Left renal cortex interstitium (tissue), 4 donors: Measurements from ENCODE around the gene GBX2. TPM values are rescaled to one million over a fixed set of nuclear protein-coding genes. Genes with fewer than 3 reads are reported as not detected.
"Not testable (repeated sequence)": the region's sequence is repeated elsewhere in the genome, so short reads cannot be mapped to it uniquely, and the experiment has no call there.

Experiments used
- DNase-seq, 4 donors: peaks; one replicate each; pipeline ENCODE4 v3.0.0-alpha.2; 2013; ENCODE audit warnings: low read depth in 4 of 4, low spot score in 2 of 4, missing footprints in 1 of 4
- polyA plus RNA-seq, 4 donors: library from polyadenylated mRNA; unstranded; fragments of 120-200 nt; gene quantifications; one replicate each; pipeline ENCODE4 v1.2.1, GENCODE V29; 2013; ENCODE audit not compliant: insufficient read length in 4 of 4

GBX2 gene
- polyA plus RNA-seq, 4 donors = 0.51 to 0.91 (median 0.82) TPM

DNA sequence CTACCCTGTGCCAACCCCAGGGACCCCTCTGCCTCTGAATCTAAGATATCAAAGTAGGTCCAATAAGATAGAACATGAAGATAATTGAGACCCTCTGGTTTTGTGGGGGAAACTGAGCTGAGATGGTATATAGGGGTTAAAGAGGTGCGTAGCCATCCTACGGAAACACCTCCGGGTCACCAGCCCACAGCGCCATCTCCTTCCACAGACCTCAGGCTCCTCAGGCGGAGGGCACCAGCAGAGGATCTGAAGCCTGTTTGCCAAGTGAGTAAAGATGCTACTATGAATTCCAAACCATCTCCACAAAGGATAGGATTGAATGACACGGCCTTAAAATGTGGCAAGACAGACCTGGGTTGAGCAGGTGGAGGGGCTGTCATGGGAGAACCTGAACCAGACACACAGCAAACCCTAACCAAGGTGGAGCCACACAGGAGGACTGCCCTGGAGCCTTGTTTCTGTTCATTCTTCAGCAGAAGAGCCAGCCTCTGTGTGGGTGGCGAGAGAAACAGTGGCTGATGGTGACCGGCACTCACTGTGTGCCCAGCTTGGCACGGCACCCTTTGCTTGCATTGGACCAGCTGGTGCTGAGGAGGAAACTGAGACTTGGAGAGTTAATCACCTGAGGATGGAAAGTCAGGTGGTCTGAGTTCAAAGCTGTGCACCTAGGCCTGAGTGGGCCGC, 10.2 kb downstream of the GBX2 start:
- DNase-seq = no peak

DNA sequence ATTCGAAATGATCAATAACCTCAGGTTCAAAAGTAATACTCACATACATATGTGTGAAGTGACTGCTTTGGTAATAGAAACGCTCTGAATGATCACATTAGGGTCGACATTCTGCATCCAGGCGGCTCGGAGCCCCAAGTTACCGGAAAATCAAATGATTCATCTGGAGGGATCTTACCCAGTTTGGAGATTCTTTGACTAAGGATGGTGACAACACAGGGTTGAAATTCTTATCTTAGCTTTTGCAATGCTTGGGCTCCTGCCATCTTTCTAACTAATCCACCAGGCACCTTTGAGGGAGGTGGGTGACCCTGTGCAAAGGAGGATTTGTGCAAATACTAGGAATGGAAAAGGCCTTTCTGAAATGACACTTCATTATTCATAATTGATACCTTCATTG, 10.8 kb downstream of the GBX2 start:
- DNase-seq = no peak

- no peak for DNase-seq
Measured at GRCh38 chr2:236156860-236157194, 11.4 kb downstream of the GBX2 start.

DNA sequence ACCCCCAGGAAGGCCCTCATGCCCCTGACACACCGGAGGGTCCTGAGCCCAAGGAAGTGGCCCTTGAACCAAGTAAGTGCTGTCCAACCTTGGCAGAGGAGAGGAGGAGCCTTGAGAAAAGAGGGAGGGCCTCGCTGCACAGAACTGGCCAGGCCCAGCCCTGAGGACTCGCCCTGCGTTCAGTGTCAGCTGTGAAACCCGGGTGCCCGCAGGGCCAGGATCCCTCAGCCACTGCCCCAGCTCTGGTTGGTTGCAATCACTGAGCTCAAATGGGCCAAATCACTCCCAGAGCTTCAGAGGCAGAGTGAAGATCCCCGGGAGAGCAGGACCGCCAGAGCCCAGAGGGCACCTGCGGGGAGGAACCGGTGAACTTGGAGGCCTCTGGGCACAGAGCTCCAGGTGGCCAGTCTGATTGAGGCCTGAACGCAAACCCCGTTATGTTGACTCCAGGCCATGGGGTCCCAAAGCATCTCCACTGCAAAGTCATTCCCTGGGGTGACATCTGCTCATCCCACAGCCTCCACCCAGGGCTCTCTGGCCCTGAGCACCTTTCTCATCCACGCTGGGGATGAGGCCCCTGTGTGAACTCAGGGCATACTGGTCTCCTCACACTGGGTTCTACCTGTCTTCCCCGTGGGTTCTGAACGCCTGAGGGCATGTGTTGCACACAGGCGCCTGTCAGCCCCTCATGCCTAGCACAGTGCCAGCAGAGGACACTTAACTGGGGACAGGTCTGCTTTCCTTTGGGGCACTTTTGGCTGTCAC, 11.9 kb downstream of the GBX2 start:
- DNase-seq = no peak

DNA sequence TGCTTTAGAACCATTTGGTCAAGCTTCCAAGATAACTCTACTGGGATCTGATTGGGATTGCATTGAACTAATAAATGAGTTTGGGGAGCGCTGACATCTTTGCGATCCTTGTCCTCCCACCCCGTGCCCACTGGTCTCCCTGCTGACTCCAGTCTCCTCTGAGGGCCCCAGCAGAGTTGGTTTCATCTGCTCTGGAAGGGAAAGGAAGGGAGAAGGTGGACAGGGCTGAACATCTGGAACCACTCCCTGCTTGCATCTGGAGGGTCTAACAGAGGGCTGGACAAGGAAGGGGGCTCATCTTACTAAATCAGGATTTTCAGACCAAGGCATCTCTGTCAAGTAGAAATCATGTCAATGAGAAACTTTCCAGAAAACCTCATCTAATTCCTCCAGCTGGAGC, 12.8 kb downstream of the GBX2 start:
- no peak for DNase-seq

DNA sequence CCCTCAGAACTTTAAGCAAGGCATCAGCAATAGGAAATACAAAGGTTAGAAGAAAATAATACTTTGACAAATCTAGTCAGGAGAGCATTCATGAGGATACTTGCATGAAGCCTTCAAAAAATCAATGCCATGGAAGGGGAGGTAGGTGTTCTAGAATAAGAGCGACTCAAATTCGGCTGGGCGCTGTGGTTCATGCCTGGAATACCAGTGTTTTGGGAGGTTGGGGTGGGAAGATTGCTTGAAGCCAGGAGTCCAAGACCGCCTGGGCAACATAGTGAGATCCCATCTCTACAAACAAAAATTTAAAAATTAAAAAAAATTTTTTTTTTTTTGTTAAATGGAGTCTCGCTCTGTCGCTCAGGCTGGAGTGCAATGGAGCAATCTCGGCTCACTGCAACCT, 21.8 kb downstream of the GBX2 start:
- DNase-seq = no peak

GRCh38 chr2:236143811-236144210, 24.4 kb downstream of the GBX2 start:
- DNase-seq = no peak

DNA sequence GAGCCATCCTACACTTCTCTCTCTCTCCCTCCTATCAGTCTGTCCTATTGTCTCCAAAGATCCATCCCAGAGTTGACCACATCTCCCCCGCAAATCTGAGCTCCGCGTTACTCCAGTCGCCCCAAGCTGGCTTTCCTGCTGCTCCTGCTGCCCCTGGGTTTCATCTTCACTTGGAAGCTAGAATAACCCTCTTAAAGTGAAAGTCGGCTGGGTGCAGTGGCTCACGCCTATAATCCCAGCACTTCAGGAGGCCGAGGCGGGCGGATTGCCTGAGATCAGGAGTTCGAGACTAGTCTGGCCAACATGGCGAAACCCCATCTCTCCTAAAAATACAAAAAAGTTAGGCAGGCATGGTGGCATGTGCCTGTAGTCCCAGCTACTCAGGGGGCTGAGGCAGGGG, 26.6 kb downstream of the GBX2 start:
- not testable (repeated sequence) for DNase-seq

- no peak for DNase-seq
Measured at GRCh38 chr2:236137066-236137465, 31.1 kb downstream of the GBX2 start.

DNA sequence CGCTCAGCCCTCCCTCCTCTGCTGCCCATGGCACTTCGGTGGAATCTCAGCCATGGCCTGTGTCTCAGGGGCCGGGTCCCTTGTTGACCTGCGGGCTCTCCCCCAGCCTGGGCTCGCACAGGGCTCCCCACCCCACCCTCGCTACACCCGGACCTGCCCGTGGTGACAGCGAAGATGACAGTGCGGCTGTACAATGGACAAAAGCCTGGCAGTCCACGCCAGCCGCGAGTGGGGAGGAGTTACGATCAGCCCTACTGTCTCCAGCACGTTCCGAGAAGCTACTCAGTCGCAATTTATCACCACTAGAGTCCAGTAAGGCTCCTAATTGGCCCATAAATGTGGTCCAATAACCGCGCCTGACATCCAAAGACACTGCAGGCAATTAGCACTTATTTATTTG, 31.6 kb downstream of the GBX2 start:
- no peak for DNase-seq

GRCh38 chr2:236133410-236134012, 34.7 kb downstream of the GBX2 start:
- DNase-seq = no peak

GRCh38 chr2:236131073-236131692, 37.0 kb downstream of the GBX2 start:
- DNase-seq = no peak

GRCh38 chr2:236130349-236130998, 37.7 kb downstream of the GBX2 start:
- no peak for DNase-seq

GRCh38 chr2:236129935-236130334, 38.3 kb downstream of the GBX2 start:
- DNase-seq = no peak

DNA sequence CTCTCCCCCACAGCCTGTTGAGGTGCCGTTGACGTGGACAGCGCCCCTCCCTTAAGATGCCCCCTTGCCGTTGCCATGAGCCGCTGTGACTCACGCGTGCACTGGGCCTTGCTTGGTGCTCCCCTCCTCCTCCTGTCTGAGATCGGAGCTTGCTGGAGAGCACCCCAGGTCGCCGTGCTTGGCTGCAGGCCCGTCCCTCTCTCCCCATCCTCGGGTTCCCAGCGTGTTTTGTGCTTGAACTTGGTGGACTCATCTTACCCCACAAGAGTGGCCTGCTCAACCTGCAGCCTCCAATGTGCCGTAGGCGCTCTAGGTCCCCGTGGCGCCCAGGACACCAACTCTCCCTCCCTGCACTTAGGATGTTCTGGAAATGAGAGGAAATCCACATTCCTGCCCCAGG, 39.9 kb downstream of the GBX2 start:
- no peak for DNase-seq

DNA sequence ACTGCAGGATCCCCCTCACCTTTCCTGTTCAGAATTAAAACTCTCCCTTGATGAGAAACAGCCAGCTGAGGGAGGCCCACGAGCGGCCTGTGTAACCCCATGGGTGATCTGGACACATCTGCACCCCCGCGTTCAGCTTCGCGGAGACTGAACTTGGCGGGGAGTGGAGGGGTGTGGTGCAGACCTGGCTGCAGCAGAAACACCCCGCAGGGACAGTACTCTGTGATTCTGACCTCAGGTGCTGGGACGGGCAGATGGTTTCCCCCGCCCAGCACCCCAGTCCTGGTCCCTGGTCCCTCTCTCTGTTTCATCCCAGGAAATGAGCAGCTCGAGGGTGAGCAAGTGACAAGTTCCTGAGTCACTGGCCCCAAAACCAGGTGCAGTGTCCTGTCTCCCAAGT, 41.2 kb downstream of the GBX2 start:
- DNase-seq = no peak

GRCh38 chr2:236125541-236125940, 42.6 kb downstream of the GBX2 start:
- DNase-seq = no peak

DNA sequence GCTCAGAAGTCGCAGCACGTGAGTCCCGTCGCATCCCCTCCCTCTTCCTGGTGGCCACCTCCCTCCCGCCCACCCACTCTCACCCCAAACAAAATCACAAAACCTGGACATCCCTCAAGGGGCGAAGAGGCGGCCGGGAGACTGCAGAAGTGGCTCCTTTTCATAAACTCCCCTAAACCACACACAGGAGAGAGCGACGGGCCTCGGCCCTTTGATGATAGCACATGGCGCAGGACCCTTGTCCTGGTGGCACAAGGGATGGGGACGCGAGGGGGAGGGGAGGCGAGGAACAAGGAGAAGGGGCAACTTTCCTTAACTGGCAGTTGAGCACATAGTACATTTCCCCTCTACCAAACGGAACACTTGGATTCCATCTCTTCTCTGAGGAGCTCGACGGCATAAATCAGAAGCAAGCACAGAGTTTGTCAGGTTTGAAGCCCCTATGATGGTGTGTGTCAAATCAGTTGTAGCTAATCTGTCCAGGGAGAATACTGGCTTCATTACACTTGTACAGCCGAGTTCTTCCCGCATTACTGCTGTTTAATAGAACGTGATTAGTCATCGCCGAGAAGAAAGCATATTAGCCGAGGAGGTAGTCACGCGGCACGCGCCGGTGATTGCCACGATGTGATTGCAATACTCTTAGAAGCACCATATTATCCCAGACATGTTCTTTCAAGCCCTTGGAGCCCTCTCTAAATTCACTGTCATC, 43.8 kb downstream of the GBX2 start:
- no peak for DNase-seq

DNA sequence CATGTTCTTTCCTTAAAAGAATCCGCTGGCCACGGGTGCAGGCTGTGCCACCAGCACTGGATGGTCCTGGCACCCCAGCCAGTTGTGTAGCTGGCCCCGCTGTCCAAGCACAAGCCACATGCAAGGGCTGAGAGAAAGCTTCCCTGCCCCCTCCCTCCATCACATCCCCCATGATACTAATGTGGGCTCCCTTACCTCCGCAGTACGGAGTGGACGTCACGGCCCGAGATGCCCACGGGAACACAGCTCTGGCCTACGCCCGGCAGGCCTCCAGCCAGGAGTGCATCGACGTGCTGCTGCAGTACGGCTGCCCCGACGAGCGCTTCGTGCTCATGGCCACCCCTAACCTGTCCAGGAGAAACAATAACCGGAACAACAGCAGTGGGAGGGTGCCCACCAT, 44.5 kb downstream of the GBX2 start:
- no peak for DNase-seq

GRCh38 chr2:236122236-236122635, 46.0 kb downstream of the GBX2 start:
- DNase-seq = no peak

GRCh38 chr2:236121546-236121945, 46.6 kb downstream of the GBX2 start:
- DNase-seq = no peak
